Smooth muscle cell of the pulmonary artery (primary cell): ENCODE data around the gene OR10R2. TPM values are rescaled to one million over a fixed set of nuclear protein-coding genes. Genes with fewer than 3 reads are reported as not detected.

Source experiments
- total RNA-seq: library from RNA; depleted of rRNA; stranded (reverse); fragments of >200 nt; gene quantifications from 2 replicates; pipeline ENCODE4 v1.2.3, GENCODE V29; 2014

The OR10R2 gene
- total RNA-seq, result not detected in 2 replicates

GRCh38 chr1:158471920-158472319, at the start of gene OR10R2:
TSS of gene OR10R2 (plus strand) at chr1:158472220. CDS start at chr1:158472326, 106 bp downstream.

GRCh38 chr1:158426137-158426536, 45.9 kb upstream of the OR10R2 start, which contains the start of gene OR10K2:
TSS of gene OR10K2 (minus strand) at chr1:158426237. CDS start at chr1:158420866, 5,371 bp downstream.

GRCh38 chr1:158461534-158461933, 10.5 kb upstream of the OR10R2 start, which contains the start of gene OR10K1:
TSS of gene OR10K1 (plus strand) at chr1:158461834. CDS start at chr1:158465562, 3,728 bp downstream.

Other genes starting within 250 kb of the OR10R2 start
- gene CD1A, start 217.8 kb upstream of the OR10R2 start, total RNA-seq, result not detected in 2 replicates
- gene CD1C, start 182.3 kb upstream of the OR10R2 start, total RNA-seq, result not detected in 2 replicates
- not detected in 2 replicates for gene CD1B, start 140.7 kb upstream of the OR10R2 start, total RNA-seq
- gene CD1E, start 118.3 kb upstream of the OR10R2 start, total RNA-seq, result not detected in 2 replicates
- gene OR10T2, start 72.8 kb upstream of the OR10R2 start, total RNA-seq, result not detected in 2 replicates
- gene OR10K2, start 46.0 kb upstream of the OR10R2 start, total RNA-seq, result not detected in 2 replicates
- gene OR10K1, start 10.4 kb upstream of the OR10R2 start, total RNA-seq, result not detected in 2 replicates
- gene OR6Y1, start 82.2 kb downstream of the OR10R2 start, total RNA-seq, result not detected in 2 replicates
- not detected in 2 replicates for gene OR6P1, start 98.4 kb downstream of the OR10R2 start, total RNA-seq
- not detected in 2 replicates for gene OR10X1, start 107.7 kb downstream of the OR10R2 start, total RNA-seq
- gene OR10Z1, start 133.0 kb downstream of the OR10R2 start, total RNA-seq, result not detected in 2 replicates
- under 0.01 and 0.10 TPM in 2 replicates for gene SPTA1, start 214.5 kb downstream of the OR10R2 start, total RNA-seq
- not detected in 2 replicates for gene OR6K2, start 228.4 kb downstream of the OR10R2 start, total RNA-seq
- gene OR6K3, start 248.5 kb downstream of the OR10R2 start, total RNA-seq, result not detected in 2 replicates